GM19238 (cell line): ENCODE results near the gene C1orf216.
"Not testable (repeated sequence)": the region's sequence is repeated elsewhere in the genome, so short reads cannot be mapped to it uniquely, and the experiment has no call there.

Experiments
- DNase-seq: peaks from one replicate; pipeline ENCODE4 v3.0.0; 2011; ENCODE audit warnings: low spot score; ENCODE audit not compliant: insufficient read length

The C1orf216 gene

GRCh38 chr1:35706846-35707600 is 11.7 kb downstream of the C1orf216 start:
- DNase-seq, result no peak

GRCh38 chr1:35702508-35702907 is 16.2 kb downstream of the C1orf216 start:
- DNase-seq, result no peak

GRCh38 chr1:35699152-35699551 is 19.5 kb downstream of the C1orf216 start:
- not testable (repeated sequence) for DNase-seq

- no peak for DNase-seq
These were observed 26.4 kb downstream of the C1orf216 start for GRCh38 chr1:35692317-35692716.

GRCh38 chr1:35691571-35692220 is 27.0 kb downstream of the C1orf216 start:
- no peak for DNase-seq

GRCh38 chr1:35691080-35691479 is 27.6 kb downstream of the C1orf216 start:
- DNase-seq, result no peak

GRCh38 chr1:35690103-35690502 is 28.6 kb downstream of the C1orf216 start:
- not testable (repeated sequence) for DNase-seq

GRCh38 chr1:35688161-35688560 is 30.5 kb downstream of the C1orf216 start:
- DNase-seq, result no peak

GRCh38 chr1:35683012-35683411 is 35.7 kb downstream of the C1orf216 start:
- DNase-seq, result no peak

GRCh38 chr1:35680271-35680670 is 38.4 kb downstream of the C1orf216 start:
- DNase-seq, result no peak

GRCh38 chr1:35675773-35676172 is 42.9 kb downstream of the C1orf216 start:
- no peak for DNase-seq

- no peak for DNase-seq
These were observed 44.6 kb downstream of the C1orf216 start for GRCh38 chr1:35674111-35674510.

GRCh38 chr1:35672116-35672515 is 46.6 kb downstream of the C1orf216 start:
- no peak for DNase-seq

GRCh38 chr1:35668506-35668905 is 50.2 kb downstream of the C1orf216 start:
- DNase-seq, result no peak

- DNase-seq, result no peak
These were observed 51.8 kb downstream of the C1orf216 start for GRCh38 chr1:35666916-35667315.

- no peak for DNase-seq
These were observed 52.5 kb downstream of the C1orf216 start for GRCh38 chr1:35666216-35666615.
